GM19324 (cell line): Measurements from ENCODE around the gene MPC1.
"Not testable (repeated sequence)": the region's sequence is repeated elsewhere in the genome, so short reads cannot be mapped to it uniquely, and the experiment has no call there.

ENCODE experiments used
- ATAC-seq: cut with Tn5 transposase; IDR thresholded peaks from one replicate; pipeline ENCODE4 v1.9.1; 2021; ENCODE audit warnings: mild to moderate bottlenecking, moderate library complexity; ENCODE audit not compliant: unreplicated experiment, low FRiP score

MPC1 gene

DNA sequence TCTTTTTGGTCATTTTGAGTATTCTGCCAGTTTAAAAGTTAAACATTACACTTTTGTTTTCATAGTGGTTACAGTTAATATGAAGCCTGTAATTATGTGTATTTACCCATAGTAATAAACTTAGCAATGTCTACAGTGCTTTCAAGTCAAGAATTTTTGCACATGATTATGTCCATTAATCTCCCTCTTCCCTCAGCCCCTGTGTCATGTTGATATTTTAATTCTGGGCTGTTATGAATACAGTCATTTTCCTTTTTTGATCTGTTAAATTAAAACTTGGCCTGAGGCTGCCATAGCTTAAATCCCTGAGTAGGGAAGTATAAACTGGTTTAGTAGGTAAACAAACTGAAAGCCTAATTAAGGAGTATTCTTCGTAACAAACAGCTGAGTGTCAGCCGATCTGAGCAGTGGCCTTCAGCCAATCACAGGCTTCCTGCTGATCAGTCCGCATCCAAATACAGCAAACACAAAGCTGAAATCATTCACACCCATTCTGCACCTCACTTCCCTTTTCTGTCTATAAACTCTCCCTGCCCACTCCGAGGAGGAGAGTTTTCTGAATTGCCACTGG lies 30.9 kb downstream of the MPC1 start:
- peak; percentile 94 for ATAC-seq

DNA sequence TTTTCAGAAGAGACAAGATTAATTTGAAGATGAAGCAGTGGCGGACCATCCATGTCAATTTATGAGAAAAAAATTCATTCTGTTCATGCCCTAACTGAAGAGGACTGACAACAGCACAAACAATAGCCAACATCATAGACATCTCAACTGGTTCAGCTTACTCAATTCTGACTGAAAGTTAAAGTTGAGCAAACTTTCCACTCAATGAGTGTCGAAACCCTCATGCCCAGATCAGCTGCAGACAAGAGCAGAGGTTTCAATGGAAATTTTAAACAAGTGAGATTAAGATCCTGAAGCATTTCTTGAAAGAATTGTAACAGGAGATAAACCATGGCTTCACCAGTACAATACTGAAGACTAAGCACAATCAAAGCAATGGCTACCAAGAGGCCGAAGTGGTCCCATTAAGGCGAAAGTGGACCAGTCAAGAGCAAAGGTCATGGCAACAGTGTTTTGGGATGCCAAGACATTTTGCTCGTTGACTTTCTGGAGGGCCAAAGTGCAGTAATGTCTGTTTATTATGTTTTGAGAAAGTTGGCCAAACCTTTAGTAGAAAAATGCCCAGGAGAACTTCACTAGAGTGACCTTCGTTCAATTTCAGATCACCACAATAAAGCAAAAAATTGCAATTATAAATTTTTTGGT lies 34.3 kb downstream of the MPC1 start:
- ATAC-seq: no peak

DNA sequence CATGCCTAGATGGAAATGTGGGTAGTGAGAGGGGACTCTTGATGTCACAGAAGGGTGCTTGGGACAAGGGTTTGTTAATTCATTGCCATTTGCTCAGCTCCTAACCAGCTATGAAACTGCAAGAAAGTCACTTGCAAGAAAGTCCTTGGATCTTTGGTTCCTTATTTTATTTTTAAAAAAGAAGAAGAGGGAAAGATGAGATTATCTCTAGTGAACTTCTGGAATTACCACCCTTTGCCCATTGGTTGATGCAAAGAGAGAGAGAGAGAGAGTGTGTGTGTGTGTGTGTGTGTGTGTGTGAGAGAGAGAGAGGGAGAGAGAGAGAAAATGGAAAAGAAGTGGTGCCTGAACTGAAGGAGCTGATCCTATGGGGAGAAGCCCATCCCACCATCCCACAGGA lies 35.8 kb downstream of the MPC1 start:
- no peak for ATAC-seq

DNA sequence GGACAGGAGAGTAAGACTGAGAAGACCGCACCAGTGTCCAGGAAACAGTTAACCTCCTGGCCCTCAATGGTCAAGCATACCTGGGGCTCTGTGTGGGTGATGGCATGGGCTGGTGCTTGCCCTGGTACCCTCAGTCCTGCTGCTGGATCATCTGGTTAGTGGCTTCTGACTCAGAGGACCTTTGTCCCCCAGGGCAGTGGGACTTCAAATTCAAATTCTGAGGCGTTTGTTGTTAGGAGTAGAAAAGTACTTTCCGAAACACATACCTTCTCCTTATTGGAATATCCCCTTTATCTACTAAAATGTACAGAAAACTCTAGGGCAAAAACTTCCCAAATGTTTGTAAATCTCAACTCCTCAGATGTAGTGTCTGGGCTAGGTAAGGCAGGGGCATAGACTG lies 36.3 kb downstream of the MPC1 start:
- ATAC-seq: no peak

DNA sequence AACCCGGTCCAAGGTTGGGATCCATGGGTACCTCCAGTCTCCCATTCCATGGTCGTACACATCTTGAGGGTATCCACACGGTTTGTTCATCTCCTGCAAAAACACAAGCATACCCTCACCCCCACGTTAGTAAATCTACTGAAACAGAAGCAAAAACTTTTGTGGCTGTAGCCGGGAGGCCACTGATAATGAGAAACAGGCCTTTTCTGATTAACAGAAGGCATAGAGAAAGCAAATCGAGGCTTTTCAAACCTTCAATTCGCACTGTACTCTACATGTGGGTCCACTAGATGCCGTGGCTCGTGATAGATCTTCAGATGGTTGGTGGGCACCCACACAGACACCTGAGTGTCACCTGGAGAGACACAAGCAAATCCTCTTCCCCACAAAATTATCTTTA lies 37.1 kb downstream of the MPC1 start:
- ATAC-seq: not testable (repeated sequence)

DNA sequence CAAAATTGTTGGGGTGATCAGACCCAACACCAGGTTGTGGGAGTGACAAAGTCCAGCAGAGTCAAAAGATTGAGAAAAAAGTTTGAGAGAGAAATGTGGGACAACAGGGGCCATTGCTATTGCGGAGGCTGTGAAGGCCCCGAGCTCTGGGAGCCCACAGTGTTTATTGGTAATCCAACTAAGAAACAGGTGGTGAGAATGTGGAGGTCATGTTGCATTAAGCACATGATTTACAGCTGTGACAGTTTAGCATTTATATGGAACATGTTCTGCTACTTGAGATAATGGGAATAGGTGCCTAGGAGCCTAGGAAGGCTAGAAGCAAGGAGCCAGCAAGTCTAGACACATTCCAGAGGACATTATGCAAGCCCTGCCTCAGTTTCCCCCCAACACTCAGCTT lies 37.8 kb downstream of the MPC1 start:
- ATAC-seq: not testable (repeated sequence)

DNA sequence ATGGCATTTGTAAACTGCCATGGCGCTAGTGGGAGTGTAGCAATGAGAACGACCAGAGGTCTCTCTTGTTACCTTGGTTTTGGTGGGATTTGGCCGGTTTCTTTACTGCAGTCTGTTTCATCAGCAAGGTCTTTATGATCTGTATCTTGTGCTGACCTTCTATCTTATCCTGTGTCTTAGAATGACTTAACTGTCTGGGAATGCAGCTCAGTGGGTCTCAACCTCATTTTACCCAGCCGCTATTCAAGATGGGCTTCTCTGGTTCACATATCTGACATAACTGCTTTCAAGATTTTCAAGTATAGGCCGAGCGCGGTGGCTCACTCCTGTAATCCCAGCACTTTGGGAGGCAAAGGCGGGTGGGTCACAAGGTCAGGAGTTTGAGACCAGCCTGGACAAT lies 38.5 kb downstream of the MPC1 start:
- no peak for ATAC-seq

DNA sequence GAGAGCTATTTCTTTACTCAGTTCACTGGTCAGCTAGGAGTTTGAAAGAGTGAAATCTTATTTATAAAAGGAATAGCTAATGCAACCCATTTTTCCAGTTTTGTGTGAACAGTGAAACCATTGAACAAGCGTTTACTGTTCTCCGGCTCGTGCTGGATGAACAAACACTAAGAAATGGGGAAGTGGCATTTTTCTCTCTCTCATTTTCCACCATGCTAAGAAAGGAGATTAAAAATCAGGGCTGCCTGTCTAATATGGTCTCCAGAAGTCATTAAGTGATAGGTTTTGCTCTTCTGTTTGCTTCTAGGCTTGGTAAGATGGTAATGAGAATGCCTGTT lies 39.6 kb downstream of the MPC1 start:
- ATAC-seq: no peak

DNA sequence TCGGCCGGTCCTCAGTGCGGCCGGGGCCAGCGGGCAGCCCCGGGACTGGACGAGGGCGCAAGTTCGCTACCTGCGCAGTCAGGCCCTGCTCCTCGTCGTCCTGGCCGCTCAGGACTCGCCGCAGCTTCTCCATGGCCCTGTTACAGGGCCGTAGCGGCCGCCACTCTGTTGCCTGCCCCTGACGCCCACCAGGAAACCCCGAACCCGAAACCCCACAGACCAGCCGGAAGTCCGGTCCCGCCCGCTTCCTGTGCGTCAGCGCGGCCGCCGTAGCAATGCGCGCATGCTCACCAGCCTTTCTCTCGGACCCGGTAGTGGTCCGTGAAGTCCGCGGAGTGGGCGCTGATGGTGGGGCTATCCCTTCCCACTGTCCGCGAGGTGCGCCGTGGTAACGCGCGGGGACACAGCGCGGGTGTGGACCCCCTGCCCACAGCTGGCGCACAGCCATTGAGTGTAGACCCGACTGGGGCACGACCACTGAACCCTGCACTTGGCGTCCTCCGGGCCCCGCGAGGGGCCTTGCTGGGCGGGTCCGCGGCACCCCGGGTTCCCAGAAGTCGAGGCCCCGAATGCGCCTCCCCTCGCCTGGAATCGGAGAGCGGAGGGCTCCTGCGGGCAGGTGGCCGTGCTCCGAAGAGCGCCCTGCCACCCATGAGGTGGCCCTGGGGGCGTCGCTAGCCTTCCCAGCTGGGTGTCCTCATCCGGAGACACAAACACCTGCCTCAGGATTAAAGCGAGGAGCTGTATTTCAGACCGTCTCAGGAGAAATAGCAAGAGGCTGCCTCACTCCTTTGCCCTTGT lies 40.2 kb downstream of the MPC1 start, which contains the start of gene SFT2D1:
TSS of gene SFT2D1 (minus strand) at position 197 of the 801 bp plus-strand sequence. CDS start at position 133, 64 bp downstream.
- peak; percentile 98 for ATAC-seq

DNA sequence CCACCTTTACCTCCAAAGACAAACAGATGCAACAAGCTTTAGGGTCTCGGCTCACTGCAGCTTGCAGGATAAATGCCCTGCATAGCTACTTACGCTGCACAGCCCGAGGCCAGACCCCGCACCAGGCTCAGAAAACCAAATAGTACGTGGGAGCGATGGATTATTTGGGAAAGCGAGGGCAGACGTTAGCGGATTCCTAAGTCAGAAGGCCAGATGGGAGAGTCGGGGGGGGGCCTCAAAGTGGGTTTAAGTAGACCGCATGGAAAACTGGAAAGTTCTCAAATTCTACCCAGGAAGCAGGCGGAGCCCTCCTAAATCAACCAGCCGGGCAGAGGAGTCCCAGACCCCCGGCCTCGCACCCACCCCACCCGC lies 40.8 kb downstream of the MPC1 start:
- no peak for ATAC-seq

DNA sequence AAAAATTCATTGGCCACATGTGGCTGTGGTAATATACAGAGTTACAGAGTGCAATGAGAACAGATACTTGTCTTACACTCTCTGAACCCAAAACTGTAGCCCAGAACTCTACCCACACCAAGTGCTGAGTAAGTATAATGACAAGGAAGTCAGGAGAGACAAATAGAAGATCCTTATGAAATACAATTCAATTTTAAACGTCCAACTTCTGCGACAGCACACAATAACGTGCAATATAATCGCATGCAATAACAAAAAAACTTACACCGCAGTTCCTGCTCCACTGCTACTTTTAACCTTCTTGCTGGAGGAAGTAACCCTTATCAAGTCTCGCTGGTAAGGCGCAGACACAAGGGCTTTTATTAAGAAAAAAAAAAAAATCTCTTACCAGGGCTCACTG lies 41.3 kb downstream of the MPC1 start:
- no peak for ATAC-seq

DNA sequence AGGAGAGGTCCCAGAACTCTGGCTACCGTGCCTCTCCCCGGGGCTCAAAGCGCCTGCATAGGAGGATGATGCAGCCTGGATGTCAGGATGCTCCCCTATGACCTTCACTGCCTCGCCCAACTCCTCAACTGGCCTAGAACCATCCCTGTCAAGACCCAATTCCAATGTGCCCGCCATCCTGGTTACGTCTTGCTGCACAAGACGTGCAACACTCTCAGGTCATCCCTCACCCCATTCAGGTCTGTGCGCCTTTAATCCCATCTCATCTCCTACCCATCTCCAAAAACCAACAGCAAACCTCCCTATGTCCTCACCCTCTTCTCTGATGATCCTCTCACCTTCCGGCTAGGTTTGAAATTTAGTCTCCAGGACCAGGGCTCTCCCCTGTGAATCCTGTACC lies 43.9 kb downstream of the MPC1 start:
- ATAC-seq: no peak

DNA sequence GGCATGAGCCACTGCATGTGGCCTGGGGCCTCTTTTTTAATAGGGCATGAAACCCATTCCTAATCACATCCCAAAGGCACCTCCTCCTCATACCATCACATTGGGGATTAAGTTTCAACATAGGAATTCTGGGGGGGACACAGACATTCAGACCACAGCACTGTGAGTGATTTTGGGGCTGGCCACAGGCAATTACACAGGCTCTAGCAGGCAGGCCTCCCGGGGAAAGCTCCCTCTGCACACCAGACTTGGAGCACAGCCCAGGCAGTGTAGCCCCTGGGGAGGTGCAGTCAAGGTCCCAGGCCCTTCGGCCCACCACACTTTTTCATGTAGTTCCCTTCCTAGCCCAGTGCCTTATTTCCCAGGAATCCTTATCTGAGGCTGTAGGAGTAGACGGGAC lies 45.9 kb downstream of the MPC1 start:
- no peak for ATAC-seq

DNA sequence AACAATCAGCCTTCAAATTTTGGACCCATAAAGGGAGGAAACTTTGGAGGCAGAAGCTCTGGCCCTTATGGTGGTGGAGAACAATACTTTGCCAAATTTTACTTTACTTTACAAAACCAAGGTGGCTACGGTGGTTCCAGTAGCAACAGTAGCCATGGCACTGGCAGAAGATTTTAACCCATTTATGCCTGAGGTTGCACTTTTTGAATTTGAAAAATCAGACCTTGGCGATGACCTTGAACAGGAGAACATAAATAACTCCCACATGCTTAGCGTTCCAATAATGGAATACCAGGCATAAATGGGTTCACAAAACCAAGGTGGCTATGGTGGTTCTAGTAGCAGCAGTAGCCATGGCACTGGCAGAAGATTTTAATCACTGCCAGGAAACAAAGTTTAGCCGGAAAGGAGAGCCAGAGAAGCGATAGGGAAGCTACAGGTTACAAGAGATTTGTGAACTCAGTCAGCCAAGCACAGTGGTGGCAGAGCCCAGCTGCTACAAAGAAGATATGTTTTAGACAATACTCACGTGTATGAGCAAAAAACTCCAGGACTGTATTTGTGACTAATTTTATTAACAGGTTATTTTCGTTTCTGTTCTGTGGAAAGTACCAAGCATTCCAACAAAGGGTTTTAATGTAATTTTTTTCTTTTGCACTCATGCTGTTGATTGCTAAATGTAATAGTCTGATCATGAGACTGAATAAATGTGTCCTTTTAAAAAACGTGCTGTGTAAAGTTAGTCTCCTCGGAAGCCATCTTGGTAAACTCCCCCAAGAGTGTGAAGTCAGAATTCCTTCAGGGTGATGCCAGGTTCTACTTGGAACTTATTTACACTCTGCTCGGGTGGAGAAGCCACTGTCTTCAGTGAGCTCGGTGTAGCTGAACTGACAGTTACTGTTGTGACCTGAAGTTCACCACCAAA lies 47.1 kb downstream of the MPC1 start:
- no peak for ATAC-seq

DNA sequence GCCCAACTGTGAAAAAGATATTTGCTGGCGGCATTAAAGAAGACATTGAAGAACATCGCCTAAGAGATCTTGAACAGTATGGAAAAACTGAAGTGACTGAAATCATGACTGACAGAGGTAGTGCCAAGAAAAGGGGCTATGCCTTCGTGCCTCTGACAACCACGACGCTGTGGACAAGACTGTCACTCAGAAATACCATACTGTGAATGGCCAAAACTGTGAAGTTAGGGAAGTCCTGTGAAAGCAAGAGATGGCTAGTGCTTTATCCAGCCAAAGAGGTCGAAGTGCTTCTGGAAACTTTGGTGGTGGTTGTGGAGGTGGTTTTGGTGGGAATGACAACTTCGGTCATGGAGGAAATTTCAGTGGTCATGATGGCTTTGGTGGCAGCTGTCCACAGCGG lies 47.9 kb downstream of the MPC1 start:
- no peak for ATAC-seq

DNA sequence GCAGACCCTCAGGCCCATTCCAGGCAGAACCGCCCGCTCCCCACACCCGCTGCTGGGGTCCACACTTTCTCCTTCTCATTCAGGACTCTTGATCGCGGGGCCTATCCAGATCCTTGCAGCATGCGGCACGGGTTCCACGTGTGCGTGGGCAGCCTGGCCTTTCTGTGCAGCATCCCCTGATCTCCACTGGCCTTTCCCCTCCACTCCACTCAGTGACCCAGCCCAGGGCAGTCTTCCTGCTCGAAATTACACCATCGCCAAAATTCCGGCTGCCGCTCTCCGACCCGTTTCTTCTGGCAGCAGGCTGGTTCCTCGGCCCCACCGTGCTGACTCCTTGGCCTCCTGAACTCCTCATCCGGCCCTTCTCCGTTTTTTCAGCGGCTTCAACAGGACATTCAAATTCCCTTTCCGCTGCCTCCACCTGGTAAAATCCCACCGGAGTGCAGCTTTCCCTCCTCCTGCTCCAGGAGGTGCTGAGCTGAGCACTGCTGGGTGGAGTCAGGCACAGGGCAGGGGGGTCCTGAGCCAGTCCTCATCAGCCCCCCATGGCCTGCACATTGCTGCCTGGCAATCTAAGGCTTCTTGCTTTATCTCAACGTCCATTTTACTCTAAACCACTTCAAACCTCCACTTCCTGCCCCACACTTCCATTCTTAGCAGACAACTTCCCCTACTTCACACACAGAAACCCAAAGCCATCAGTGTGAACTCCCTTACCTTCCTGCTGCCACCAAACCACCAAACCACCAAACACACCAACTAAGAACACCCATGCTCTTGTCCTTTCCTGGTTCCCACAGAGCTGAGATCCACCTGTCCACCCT lies 49.4 kb downstream of the MPC1 start:
- ATAC-seq: peak; percentile 56

DNA sequence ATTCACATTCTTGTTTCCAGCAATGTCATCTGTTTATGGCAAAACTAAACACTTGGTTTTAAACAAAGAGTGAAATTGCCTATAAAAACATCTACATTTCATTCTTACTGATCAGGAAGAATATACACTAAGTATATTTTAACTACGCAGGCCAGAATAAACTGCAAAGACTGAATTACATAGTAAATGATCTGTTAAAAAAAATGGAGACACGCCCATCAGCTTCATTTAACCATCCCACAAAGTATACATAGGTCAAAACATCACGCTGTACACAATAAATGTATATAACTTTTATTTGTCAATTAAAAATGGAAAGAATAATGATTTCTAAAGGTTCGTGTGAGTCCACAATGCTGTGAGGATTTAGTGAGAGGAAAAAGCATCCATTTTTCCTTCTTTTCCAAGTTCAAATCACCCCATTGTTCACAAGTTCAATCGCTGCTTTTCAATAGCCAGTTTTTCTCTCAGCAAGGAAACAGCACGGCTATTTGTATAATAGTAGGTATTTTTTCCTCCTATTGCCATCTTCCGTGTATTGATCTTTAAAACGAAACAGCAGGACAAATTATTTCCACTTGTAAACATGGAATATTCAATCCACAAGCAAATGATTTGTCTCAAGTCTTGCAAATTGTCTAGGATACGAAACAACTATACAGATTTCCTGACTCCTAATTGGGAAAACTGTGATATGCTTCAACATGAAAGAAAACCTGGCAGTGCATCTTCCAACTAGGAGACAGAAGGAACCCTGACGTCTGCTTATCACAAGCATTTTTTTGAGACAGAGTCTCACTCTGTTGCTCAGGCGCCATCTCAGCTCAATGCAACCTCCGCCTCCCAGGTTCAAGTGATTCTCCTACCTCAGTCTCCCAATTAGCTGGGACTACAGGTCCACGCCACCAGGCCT lies 51.0 kb downstream of the MPC1 start:
- no peak for ATAC-seq

DNA sequence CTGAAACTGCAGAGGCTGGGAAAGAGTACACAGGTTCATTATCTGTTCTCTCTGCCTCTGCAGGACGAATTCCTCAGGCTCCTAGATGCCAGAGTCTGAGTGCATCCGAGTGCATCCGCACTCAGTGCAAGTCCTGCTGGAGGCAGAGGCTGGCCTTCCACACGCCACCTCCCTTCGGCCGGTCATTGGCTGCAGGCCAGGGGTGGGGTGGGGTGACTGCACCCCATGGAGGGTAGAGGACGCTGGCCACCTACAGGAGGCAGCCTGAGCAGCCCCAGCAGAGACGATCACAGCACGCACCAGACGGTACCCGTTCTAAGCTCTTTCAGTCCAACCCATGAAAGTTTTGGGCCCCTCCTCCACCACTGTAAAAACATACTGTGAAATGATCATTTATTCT lies 52.1 kb downstream of the MPC1 start:
- no peak for ATAC-seq
